T-helper 2 cell treated with Interferon-gamma antibody and Interleukin-4, amounts not matched to agents 5 μg/mL and 100 μg/mL, for 36 hours (primary cell): Measurements from ENCODE around the gene FLG.
"Not testable (repeated sequence)": the region's sequence is repeated elsewhere in the genome, so short reads cannot be mapped to it uniquely, and the experiment has no call there.

Source experiments
- DNase-seq: peaks from one replicate; pipeline ENCODE4 v3.0.0; 2021; ENCODE audit warnings: low spot score
- H3K27ac Mint-ChIP-seq: one replicate; pipeline ENCODE4 v1.8.0; 2021; ENCODE audit warnings: mild to moderate bottlenecking, mixed read lengths
- H3K27me3 Mint-ChIP-seq: one replicate; pipeline ENCODE4 v1.8.0; 2021; ENCODE audit warnings: low read depth, mixed read lengths
- H3K36me3 Mint-ChIP-seq: one replicate; pipeline ENCODE4 v1.8.0; 2021; ENCODE audit warnings: low read depth, mixed read lengths
- H3K4me1 Mint-ChIP-seq: one replicate; pipeline ENCODE4 v1.8.0; 2021; ENCODE audit warnings: low read depth, mixed read lengths
- H3K4me3 Mint-ChIP-seq: one replicate; pipeline ENCODE4 v1.8.0; 2022; ENCODE audit warnings: mild to moderate bottlenecking, moderate library complexity, mixed read lengths
- H3K9me3 Mint-ChIP-seq: one replicate; pipeline ENCODE4 v1.8.0; 2021; ENCODE audit warnings: mixed read lengths

FLG gene

DNA sequence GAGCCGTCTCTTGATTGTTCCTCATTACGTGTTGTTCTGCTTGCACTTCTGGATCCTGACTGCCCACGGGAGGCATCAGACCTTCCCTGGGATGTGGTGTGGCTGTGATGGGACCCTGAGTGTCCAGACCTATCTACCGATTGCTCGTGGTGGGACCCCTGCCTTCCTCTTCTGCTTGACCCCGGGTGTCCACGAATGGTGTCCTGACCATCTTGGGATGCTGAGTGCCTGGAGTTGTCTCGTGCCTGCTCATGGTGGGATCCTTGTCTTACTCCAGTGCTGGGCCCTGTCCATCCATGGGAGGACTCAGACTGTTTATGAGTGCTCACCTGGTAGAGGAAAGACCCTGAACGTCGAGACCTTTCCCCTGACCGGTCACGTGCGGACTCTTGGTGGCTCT lies 12.9 kb downstream of the FLG start:
- H3K4me3 Mint-ChIP-seq, H3K27me3 Mint-ChIP-seq, H3K4me1 Mint-ChIP-seq, H3K36me3 Mint-ChIP-seq, H3K27ac Mint-ChIP-seq, H3K9me3 Mint-ChIP-seq, DNase-seq: not testable (repeated sequence)

DNA sequence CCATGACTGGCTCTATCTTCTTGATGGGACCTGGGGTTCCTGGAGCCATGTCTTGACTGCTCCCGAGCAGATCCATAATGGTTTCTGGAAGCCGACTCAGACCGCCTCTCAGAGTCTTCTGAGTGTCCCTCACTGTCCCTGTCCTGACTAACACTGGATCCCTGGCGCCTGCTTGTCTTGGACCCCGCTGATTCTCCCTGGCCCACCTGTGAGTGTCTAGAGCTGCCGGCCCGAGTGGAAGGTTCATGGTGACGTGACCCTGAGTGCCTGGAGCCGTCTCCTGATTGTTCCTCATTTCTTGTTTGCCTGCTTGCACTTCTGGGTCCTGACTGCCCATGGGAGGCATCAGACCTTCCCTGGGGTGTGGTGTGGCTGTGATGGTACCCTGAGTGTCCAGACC lies 15.1 kb downstream of the FLG start:
- H3K4me3 Mint-ChIP-seq = no peak overlapping the region
- no peak for DNase-seq
- H3K27me3 Mint-ChIP-seq = peaks cover 4% of the 10 kb centered on the region
- no peaks in the 10 kb centered on the region for H3K9me3 Mint-ChIP-seq
- no peaks in the 10 kb centered on the region for H3K4me1 Mint-ChIP-seq
- no peak overlapping the region for H3K27ac Mint-ChIP-seq
- H3K36me3 Mint-ChIP-seq = no peaks in the 10 kb centered on the region

DNA sequence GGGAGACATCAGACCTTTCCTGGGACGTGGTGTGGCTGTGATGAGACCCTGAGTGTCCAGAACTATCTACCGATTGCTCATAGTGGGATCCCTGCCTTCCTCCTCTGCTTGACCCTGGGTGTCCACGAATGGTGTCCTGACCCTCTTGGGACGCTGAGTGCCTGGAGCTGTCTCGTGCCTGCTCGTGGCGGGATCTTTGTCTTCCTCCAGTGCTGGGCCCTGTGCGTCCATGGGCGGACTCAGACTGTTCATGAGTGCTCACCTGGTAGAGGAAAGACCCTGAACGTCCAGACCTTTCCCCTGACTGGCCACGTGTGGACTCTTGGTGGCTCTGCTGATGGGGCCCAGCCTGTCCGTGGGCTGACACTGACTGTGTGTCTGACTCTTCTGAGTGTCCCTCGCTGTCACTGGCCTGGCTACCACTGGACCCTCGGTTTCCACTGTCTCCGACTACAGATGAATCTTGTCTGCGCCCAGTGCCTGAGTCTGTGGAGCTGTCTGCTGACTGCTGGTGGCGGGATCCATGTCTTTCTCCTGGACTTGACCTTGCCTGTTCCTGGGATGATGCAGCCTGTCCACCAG lies 15.6 kb downstream of the FLG start:
- not testable (repeated sequence) for H3K9me3 Mint-ChIP-seq, DNase-seq, H3K27me3 Mint-ChIP-seq, H3K4me3 Mint-ChIP-seq, H3K4me1 Mint-ChIP-seq, H3K27ac Mint-ChIP-seq, H3K36me3 Mint-ChIP-seq

GRCh38 chr1:152308758-152309157 lies 16.3 kb downstream of the FLG start:
- H3K27ac Mint-ChIP-seq, H3K4me1 Mint-ChIP-seq, H3K36me3 Mint-ChIP-seq, H3K9me3 Mint-ChIP-seq, DNase-seq, H3K27me3 Mint-ChIP-seq, H3K4me3 Mint-ChIP-seq: not testable (repeated sequence)

DNA sequence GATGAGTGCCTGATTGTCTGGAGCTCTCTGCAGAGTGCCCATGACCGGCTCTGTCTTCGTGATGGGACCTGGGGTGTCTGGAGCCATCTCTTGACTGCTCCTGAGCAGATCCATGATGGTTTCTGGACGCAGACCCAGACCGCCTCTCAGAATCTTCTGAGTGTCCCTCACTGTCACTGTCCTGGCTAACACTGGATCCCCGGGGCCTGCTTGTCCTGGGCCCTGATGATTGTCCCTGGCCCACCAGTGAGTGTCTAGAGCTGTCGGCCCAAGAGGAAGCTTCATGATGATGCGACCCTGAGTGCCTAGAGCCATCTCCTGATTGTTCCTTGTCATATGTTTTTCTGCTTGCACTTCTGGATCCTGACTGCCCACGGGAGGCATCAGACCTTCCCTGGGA lies 17.1 kb downstream of the FLG start:
- H3K27ac Mint-ChIP-seq, H3K9me3 Mint-ChIP-seq, H3K4me3 Mint-ChIP-seq, H3K4me1 Mint-ChIP-seq, H3K36me3 Mint-ChIP-seq, DNase-seq, H3K27me3 Mint-ChIP-seq: not testable (repeated sequence)

- H3K27ac Mint-ChIP-seq, H3K27me3 Mint-ChIP-seq, H3K4me3 Mint-ChIP-seq, H3K36me3 Mint-ChIP-seq, H3K9me3 Mint-ChIP-seq, H3K4me1 Mint-ChIP-seq, DNase-seq: not testable (repeated sequence)
Measured at GRCh38 chr1:152306123-152306522, 18.9 kb downstream of the FLG start.

- not testable (repeated sequence) for H3K27me3 Mint-ChIP-seq, H3K4me3 Mint-ChIP-seq, H3K9me3 Mint-ChIP-seq, H3K4me1 Mint-ChIP-seq, H3K27ac Mint-ChIP-seq, H3K36me3 Mint-ChIP-seq, DNase-seq
Measured at GRCh38 chr1:152304773-152305172, 20.3 kb downstream of the FLG start.

DNA sequence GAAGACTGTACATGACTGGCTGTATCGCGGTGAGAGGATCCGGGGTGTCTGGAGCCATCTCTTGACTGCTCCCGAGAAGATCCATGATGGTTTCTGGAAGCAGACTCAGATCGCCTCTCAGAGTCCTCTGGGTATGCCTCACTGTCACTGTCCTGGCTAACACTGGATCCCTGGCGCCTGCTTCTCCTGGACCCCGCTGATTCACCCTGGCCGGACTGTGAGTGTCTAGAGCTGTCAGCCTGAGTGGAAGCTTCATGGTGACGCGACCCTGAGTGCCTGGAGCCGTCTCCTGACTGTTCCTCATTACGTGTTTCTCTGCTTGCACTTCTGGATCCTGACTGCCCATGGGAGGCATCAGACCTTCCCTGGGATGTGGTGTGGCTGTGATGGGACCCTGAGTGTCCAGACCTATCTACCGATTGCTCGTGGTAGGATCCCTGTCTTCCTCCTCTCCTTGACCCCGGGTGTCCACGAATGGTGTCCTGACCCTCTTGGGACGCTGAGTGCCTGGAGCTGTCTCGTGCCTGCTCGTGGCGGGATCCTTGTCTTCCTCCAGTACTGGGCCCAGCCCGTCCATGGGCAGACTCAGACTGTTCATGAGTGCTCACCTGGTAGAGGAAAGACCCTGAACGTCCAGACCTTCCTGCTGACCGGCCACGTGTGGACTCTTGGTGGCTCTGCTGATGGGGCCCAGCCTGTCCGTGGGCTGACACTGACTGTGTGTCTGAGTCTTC lies 21.7 kb downstream of the FLG start:
- H3K4me1 Mint-ChIP-seq, H3K4me3 Mint-ChIP-seq, H3K27ac Mint-ChIP-seq, DNase-seq, H3K9me3 Mint-ChIP-seq, H3K36me3 Mint-ChIP-seq, H3K27me3 Mint-ChIP-seq: not testable (repeated sequence)

GRCh38 chr1:152256394-152256793 lies 68.6 kb downstream of the FLG start:
- H3K36me3 Mint-ChIP-seq, H3K4me1 Mint-ChIP-seq, H3K9me3 Mint-ChIP-seq, H3K27me3 Mint-ChIP-seq, H3K4me3 Mint-ChIP-seq, H3K27ac Mint-ChIP-seq, DNase-seq: not testable (repeated sequence)
